ENCODE results near the gene HAUS3. TPM values are rescaled to one million over a fixed set of nuclear protein-coding genes. Genes with fewer than 3 reads are reported as not detected.

The HAUS3 gene
- total and polyA plus RNA-seq, 2 of the 8 experiments (the other 6 are each of a cell fraction or from before 2014, with no cell fraction given) = 3.2 to 14.8 TPM

- TF ChIP-seq BACH1 (IDR thresholded peaks at IDR 0.05; ENCODE audit: low read length) (no peak), EP300 (IDR thresholded peaks at IDR 0.05; ENCODE audit: borderline replicate concordance in 1 of 2, low read depth in 2 of 2, low read length in 2 of 2) (no peak), ASH2L (IDR thresholded peaks at IDR 0.05; ENCODE audit: low read length) (no peak), TCF12 (IDR thresholded peaks at IDR 0.05; ENCODE audit: low read depth, low read length) (no peak), EZH2 (IDR thresholded peaks at IDR 0.05; ENCODE audit: low read depth, low read length, severe bottlenecking) (no peak), BCL11A (IDR thresholded peaks at IDR 0.05; ENCODE audit: low read depth in 2 of 2, low read length in 2 of 2) (no peak), RFX5 (IDR thresholded peaks at IDR 0.05; ENCODE audit: borderline replicate concordance, low read depth, low read length) (no peak), SIN3A (conservative IDR thresholded peaks at IDR 0.05 in 1 of 2, IDR thresholded peaks at IDR 0.05 in 1 of 2; ENCODE audit: low read depth in 1 of 2, low read length in 2 of 2) (0 out of 4 replicates have a peak, but pooled peaks have one; percentile 19 to 63), SP2 (IDR thresholded peaks at IDR 0.05; ENCODE audit: low read length) (no peak), POLR2AphosphoS5 (IDR thresholded peaks at IDR 0.05; ENCODE audit: low read depth, low read length) (no peak), HDAC6 (IDR thresholded peaks at IDR 0.05; ENCODE audit: low read depth, low read length) (no peak), YY1 (IDR thresholded peaks at IDR 0.05; ENCODE audit: low read depth, low read length) (peak; percentile 34; the same call in 1 of the 2 replicates), ATF3 (IDR thresholded peaks at IDR 0.05; ENCODE audit: insufficient read depth, low read depth, low read length) (no peak)
These were observed 21.8 kb downstream of the HAUS3 start (continued) for GRCh38 chr4:2220016-2220630.
